VCaP (cell line): ENCODE measurements around the gene MAGI1.

Source experiments
- H3K27ac ChIP-seq: fragments of 450-650 bp; 2 replicates; pipeline ENCODE4 v1.5.1; 2017
- TF ChIP-seq, protein P1 (sequence below): fragments of 450-650 bp; conservative IDR thresholded peaks from 2 replicates; pipeline ENCODE4 v1.5.1; 2017; ENCODE audit warnings: mild to moderate bottlenecking, moderate library complexity

MAGI1 gene

DNA sequence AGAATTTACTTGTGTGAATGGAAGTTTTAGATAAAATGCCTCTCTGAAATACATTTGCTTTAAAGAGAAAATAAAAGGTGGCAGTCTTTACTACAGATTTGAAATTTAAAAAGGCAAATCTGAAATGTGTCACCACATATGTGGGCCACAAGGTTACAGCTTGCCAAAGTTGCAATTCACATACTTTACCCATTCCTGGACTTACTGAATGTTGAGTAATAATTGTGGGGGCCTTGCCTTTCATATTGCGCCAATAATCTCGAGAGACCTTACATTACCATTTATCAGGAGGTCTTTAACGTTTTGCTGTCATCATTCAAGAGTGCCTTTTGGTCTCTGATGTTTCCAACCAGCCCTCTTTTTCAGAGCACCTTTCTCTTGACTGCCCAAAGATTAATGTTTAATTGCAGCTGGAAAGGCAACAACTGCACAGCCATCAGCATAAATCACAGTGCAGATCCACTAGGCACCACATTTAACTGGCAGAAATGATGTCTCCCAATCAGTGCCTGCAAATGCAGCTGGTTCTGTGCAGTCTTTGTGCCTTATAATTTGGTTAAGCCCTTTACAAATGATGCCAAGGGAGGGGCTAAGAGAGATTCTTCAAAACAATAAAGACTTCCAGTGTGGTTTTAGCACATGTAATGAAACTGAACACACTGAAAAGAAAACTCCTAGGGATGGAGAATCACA, 206.8 kb downstream of the MAGI1 start:
- TF ChIP-seq, protein P1, sequence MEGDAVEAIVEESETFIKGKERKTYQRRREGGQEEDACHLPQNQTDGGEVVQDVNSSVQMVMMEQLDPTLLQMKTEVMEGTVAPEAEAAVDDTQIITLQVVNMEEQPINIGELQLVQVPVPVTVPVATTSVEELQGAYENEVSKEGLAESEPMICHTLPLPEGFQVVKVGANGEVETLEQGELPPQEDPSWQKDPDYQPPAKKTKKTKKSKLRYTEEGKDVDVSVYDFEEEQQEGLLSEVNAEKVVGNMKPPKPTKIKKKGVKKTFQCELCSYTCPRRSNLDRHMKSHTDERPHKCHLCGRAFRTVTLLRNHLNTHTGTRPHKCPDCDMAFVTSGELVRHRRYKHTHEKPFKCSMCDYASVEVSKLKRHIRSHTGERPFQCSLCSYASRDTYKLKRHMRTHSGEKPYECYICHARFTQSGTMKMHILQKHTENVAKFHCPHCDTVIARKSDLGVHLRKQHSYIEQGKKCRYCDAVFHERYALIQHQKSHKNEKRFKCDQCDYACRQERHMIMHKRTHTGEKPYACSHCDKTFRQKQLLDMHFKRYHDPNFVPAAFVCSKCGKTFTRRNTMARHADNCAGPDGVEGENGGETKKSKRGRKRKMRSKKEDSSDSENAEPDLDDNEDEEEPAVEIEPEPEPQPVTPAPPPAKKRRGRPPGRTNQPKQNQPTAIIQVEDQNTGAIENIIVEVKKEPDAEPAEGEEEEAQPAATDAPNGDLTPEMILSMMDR, result no peak
- peak overlapping the region; percentile 36; the same call in 1 of the 2 replicates for H3K27ac ChIP-seq

DNA sequence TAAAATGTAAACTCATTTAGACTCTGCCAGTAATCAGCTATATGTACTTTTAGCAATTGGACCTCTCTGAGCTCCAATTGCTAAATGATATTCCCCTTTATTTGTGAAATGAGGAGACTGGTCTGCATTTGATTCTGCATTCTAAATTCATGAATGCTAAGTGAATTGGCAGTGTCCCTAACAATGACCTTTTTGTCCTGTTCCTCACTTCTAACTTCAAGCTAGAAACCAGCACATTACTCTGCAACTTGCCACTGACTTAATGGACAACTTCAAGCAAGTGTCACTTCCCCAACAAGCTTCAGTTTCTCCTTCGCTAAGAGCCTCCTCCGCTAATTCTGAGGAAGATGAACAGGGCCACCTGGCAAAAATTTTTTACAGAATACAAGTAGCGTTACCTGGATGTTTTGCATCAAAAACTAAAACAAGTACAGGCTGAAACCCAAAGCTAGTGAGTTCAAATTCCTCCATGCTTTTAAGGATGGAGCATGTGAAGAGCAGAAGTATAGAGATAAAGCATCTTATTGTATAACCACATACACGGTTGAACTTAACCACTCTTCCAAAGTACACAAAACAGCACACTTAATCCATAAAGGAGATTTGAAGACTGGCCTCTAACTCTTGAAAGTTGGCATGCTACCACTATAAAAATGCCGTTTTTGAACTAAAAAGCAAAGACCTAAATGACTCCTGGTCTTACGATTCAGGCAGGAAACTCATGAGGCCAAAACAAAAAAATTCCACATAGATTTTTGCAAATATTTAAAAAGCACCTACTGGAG, 207.6 kb downstream of the MAGI1 start:
- TF ChIP-seq, protein P1, result no peak
- peak overlapping the region; percentile 36; the same call in 1 of the 2 replicates for H3K27ac ChIP-seq

DNA sequence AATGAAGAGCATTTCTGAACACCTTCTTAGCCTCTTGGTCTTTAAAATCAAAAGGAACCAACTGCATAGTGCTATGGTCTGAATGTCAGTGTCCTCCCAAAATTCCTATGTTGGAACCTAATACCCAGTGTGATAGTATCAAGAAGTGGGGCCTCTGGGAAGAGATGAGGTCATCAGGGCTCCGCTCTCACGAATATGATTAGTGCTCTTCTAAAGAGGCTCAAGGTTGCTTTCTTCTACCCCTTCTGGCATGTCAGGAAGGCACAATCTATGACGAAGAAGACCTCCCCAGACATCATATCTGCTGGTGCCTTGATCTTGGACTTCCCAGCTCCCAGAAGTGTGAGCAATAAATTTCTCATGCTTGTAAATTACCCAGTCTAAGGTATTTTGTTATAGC, 209.5 kb downstream of the MAGI1 start:
- TF ChIP-seq, protein P1, result no peak

DNA sequence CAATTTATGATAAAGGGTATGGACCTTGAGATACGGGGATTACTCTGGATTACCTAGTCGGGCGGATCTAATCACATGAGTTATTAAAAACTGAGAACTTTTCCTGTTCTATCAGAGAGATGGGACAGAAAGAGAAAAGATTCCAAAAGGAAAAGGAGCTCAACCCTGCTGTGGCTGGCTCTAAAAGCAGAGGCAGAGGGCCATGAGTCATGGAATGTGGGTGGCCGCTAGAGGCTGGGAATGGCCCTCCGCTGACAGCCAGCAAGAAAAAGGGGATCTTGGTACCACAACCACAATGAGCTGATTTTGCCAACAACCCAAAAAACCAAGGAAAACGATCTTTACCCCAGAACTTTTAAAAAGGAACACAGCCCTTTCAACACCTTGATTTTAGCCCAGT, 210.0 kb downstream of the MAGI1 start:
- H3K27ac ChIP-seq, result no peak overlapping the region
- TF ChIP-seq, protein P1, result no peak

More for the DNA sequence above, 209.5 kb downstream of the MAGI1 start:
- no peak overlapping the region for H3K27ac ChIP-seq

DNA sequence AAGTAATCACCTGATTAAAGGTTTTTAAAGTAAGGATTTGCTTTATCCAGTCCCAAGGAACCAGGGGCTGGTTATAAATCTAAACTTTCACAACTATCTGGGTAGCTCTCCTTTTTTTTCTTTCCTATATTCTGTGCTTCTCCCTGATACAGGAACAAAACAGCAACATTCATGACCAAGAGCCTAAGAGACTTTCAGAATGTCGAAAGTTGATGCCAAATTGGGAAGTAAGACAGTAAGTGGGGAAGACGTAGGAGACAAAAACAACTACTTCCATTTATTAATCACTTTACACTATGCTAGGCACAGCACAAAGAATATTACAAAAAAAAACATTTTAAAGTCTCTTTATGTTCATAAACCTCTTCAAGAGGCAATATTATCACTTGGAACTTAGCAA, 211.6 kb downstream of the MAGI1 start:
- no peak overlapping the region for H3K27ac ChIP-seq
- TF ChIP-seq, protein P1, result no peak

DNA sequence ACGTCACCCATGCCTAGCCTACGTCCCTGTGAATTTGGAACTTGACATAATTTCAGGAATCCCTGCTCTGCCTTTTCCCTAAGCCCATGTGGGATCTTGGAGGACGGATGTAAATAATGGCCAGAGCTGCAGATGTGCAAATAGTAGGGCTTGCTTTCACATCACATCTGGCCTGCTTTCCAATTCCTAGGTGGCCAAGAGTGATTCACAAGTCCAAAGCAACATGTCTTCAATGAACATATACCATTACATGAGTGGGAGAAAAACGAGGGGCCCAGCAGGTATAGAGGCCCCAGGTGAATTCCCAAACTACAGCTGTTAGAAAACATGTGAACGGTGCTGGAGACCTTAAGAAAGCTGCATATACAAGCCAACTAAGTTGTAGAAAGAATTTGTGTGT, 214.6 kb downstream of the MAGI1 start:
- no peak overlapping the region for H3K27ac ChIP-seq
- TF ChIP-seq, protein P1, result no peak

DNA sequence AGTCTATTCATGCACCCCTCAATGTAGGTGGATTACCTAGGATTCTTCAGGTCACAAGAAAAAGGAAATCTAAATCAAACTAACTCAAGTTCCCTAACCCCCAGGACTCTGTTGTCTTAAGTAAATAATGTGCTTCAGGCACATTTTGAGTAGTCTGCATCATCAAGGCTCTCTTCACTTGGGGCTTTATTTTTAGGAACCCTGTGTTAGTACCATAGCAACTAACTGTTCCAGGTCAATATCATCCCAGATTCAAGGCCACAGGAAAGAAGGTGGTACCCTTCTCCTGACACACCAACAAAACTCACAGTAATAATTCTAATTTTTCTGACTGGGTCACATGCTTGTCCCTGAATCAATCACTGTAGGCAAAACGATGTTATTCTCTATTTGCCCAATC, 218.1 kb downstream of the MAGI1 start:
- TF ChIP-seq, protein P1, result no peak
- no peak overlapping the region for H3K27ac ChIP-seq
